ENCODE results near the gene GPR146. TPM values are rescaled to one million over a fixed set of nuclear protein-coding genes. Genes with fewer than 3 reads are reported as not detected.
"Not testable (repeated sequence)": the region's sequence is repeated elsewhere in the genome, so short reads cannot be mapped to it uniquely, and the experiment has no call there.

Gene GPR146
- total RNA-seq, 1 experiment from 2014 or later: 0.92 TPM

DNA sequence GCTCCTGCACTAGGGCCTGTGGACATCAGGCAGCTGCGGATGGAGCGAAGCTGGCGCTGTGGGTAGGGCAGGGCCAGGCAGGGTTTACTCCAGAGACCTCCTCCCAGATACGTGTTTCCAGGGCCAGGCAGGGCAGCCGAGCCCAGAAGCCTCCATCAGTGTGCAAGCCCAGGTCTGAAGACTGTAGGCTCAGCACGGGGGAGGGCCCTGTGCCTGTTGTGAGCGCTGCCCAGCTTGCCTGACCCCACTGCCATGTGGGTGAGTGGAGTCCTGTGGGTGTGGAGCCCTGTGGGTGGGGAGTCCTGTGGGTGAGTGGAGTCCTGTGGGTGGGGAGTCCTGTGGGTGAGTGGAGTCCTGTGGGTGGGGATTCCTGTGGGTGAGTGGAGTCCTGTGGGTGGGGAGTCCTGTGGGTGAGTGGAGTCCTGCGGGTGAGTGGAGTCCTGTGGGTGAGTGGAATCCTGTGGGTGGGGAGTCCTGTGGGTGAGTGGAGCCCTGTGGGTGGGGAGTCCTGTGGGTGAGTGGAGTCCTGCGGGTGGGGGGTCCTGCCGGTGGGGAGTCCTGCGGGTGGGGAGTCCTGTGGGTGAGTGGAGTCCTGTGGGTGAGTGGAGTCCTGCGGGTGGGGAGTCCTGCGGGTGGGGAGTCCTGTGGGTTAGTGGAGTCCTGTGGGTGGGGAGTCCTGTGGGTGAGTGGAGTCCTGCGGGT is 43.1 kb upstream of the GPR146 start:
- not testable (repeated sequence) for H3K9me3 Mint-ChIP-seq; H3K4me1 Mint-ChIP-seq; H3K4me3 Mint-ChIP-seq; H3K27me3 Mint-ChIP-seq (ENCODE audit: low read depth); H3K27ac Mint-ChIP-seq; H3K36me3 Mint-ChIP-seq
- ChIA-PET POLR2A (interaction anchor here (0.8 kb wide), 1 partner anchor 182 kb away, joined by 5 read pairs; no protein-coding TSS in a partner anchor), CTCF (interaction anchor here (0.7 to 0.9 kb wide), 2 partner anchors 64 to 693 kb away, joined by 3 to 4 read pairs; no protein-coding TSS in a partner anchor)
- ATAC-seq: peak; percentile 62
- peak; percentile 46 for DNase-seq (ENCODE audit: low spot score)

DNA sequence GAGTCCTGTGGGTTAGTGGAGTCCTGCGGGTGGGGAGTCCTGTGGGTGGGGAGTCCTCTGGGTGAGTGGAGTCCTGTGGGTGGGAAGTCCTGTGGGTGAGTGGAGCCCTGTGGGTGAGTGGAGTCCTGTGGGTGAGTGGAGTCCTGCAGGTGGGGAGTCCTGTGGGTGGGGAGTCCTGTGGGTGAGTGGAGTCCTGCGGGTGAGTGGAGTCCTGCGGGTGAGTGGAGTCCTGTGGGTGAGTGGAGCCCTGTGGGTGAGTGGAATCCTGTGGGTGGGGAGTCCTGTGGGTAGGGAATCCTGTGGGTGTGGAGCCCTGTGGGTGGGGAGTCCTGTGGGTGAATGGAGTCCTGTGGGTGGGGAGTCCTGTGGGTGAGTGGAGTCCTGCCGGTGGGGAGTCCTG is 42.3 kb upstream of the GPR146 start:
- POLR2A ChIA-PET, H3K27ac Mint-ChIP-seq: not testable (repeated sequence)

DNA sequence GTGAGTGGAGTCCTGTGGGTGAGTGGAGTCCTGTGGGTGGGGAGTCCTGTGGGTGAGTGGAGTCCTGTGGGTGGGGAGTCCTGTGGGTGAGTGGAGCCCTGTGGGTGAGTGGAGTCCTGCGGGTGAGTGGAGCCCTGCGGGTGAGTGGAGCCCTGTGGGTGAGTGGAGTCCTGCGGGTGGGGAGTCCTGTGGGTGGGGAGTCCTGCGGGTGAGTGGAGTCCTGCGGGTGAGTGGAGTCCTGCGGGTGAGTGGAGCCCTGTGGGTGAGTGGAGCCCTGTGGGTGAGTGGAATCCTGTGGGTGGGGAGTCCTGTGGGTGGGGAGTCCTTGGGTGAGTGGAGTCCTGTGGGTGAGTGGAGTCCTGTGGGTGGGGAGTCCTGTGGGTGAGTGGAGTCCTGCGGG is 41.9 kb upstream of the GPR146 start:
- H3K9me3 Mint-ChIP-seq; H3K27me3 Mint-ChIP-seq (ENCODE audit: low read depth); DNase-seq (ENCODE audit: low spot score); CTCF ChIA-PET; H3K4me3 Mint-ChIP-seq; H3K36me3 Mint-ChIP-seq; POLR2A ChIA-PET; H3K4me1 Mint-ChIP-seq; H3K27ac Mint-ChIP-seq; ATAC-seq: not testable (repeated sequence)

More for the DNA sequence above, 42.3 kb upstream of the GPR146 start:
- H3K27me3 Mint-ChIP-seq (ENCODE audit: low read depth); H3K4me1 Mint-ChIP-seq; H3K9me3 Mint-ChIP-seq; DNase-seq (ENCODE audit: low spot score); H3K36me3 Mint-ChIP-seq; CTCF ChIA-PET; ATAC-seq; H3K4me3 Mint-ChIP-seq: not testable (repeated sequence)

DNA sequence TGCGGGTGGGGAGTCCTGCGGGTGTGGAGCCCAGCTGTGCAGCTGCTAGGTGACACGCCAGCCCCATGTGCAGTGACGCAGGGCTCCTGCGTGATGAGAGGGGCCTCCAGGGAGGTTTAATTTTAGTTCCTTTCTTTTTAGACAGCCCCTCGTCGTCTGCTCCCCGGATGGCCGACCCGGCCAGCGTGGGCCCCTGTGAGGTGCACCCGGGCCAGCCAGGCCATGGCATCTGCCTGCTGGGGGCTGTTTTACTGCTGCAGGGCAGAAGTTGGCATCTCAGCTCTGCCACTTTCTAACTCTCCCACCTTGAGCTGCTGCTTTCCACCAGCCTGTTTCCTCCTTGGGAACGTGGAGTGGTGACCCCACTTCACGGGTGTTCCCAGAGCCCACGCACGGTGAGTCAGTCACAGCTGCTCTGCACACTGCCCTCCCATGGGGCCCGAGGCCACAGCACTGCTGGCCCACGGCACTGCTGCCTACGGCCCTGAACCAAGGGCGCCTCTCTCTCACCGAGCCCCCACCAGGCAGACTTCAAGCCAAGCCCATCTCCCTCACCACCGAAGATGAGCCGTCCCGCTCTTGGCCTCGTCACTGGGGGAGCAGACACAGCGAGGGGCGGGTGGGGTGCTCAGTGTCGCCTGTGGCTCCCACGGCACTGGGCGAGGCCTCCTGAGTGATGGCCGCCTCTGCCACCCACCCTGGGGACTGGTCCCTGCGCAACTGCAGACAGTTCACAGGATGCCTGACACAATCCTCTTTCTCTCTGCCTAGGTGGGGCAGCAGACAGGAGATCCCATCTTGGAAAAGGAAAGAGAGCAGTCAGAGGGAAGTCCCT is 40.1 kb upstream of the GPR146 start:
- no peak for DNase-seq (ENCODE audit: low spot score)
- TF ChIP-seq FOXP1 (CRISPR knock-in tag; IDR thresholded peaks at IDR 0.05; ENCODE audit: borderline replicate concordance) (no peak), NFATC4 (CRISPR knock-in tag; IDR thresholded peaks at IDR 0.05) (no peak), ZNF671 (CRISPR knock-in tag; IDR thresholded peaks at IDR 0.05) (no peak), OVOL2 (CRISPR knock-in tag; IDR thresholded peaks at IDR 0.05; ENCODE audit: borderline replicate concordance) (no peak), KAT7 (CRISPR knock-in tag; IDR thresholded peaks at IDR 0.05; ENCODE audit: borderline replicate concordance) (no peak), TCF7 (CRISPR knock-in tag; IDR thresholded peaks at IDR 0.05; ENCODE audit: low read depth) (no peak), CREM (CRISPR knock-in tag; IDR thresholded peaks at IDR 0.05) (no peak), EMX1 (CRISPR knock-in tag; IDR thresholded peaks at IDR 0.05) (no peak), ZNF138 (CRISPR knock-in tag; conservative IDR thresholded peaks at IDR 0.05) (no peak), SOX15 (CRISPR knock-in tag; IDR thresholded peaks at IDR 0.05) (no peak), ZNF219 (CRISPR knock-in tag; IDR thresholded peaks at IDR 0.05; ENCODE audit: borderline replicate concordance) (no peak), ZNF263 (CRISPR knock-in tag; IDR thresholded peaks at IDR 0.05; ENCODE audit: low read depth) (no peak), PRRX2 (CRISPR knock-in tag; IDR thresholded peaks at IDR 0.05) (no peak), MYBL2 (CRISPR knock-in tag; IDR thresholded peaks at IDR 0.05) (no peak), MXD4 (CRISPR knock-in tag; IDR thresholded peaks at IDR 0.05; ENCODE audit: borderline replicate concordance) (no peak)
- TF ChIP-seq, protein P1, sequence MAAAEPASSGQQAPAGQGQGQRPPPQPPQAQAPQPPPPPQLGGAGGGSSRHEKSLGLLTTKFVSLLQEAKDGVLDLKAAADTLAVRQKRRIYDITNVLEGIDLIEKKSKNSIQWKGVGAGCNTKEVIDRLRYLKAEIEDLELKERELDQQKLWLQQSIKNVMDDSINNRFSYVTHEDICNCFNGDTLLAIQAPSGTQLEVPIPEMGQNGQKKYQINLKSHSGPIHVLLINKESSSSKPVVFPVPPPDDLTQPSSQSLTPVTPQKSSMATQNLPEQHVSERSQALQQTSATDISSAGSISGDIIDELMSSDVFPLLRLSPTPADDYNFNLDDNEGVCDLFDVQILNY (CRISPR knock-in tag; IDR thresholded peaks at IDR 0.05): no peak
- TF ChIP-seq, protein P2, sequence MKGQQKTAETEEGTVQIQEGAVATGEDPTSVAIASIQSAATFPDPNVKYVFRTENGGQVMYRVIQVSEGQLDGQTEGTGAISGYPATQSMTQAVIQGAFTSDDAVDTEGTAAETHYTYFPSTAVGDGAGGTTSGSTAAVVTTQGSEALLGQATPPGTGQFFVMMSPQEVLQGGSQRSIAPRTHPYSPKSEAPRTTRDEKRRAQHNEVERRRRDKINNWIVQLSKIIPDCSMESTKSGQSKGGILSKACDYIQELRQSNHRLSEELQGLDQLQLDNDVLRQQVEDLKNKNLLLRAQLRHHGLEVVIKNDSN (CRISPR knock-in tag; IDR thresholded peaks at IDR 0.05): no peak
- TF ChIP-seq, protein P3, sequence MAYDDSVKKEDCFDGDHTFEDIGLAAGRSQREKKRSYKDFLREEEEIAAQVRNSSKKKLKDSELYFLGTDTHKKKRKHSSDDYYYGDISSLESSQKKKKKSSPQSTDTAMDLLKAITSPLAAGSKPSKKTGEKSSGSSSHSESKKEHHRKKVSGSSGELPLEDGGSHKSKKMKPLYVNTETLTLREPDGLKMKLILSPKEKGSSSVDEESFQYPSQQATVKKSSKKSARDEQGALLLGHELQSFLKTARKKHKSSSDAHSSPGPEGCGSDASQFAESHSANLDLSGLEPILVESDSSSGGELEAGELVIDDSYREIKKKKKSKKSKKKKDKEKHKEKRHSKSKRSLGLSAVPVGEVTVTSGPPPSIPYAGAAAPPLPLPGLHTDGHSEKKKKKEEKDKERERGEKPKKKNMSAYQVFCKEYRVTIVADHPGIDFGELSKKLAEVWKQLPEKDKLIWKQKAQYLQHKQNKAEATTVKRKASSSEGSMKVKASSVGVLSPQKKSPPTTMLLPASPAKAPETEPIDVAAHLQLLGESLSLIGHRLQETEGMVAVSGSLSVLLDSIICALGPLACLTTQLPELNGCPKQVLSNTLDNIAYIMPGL (CRISPR knock-in tag; IDR thresholded peaks at IDR 0.05): no peak
- TF ChIP-seq, protein P4, sequence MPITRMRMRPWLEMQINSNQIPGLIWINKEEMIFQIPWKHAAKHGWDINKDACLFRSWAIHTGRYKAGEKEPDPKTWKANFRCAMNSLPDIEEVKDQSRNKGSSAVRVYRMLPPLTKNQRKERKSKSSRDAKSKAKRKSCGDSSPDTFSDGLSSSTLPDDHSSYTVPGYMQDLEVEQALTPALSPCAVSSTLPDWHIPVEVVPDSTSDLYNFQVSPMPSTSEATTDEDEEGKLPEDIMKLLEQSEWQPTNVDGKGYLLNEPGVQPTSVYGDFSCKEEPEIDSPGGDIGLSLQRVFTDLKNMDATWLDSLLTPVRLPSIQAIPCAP (CRISPR knock-in tag; IDR thresholded peaks at IDR 0.05): no peak
- TF ChIP-seq, protein P5, sequence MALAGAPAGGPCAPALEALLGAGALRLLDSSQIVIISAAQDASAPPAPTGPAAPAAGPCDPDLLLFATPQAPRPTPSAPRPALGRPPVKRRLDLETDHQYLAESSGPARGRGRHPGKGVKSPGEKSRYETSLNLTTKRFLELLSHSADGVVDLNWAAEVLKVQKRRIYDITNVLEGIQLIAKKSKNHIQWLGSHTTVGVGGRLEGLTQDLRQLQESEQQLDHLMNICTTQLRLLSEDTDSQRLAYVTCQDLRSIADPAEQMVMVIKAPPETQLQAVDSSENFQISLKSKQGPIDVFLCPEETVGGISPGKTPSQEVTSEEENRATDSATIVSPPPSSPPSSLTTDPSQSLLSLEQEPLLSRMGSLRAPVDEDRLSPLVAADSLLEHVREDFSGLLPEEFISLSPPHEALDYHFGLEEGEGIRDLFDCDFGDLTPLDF (CRISPR knock-in tag; IDR thresholded peaks at IDR 0.05): no peak
- no peaks in the 10 kb centered on the region for H3K4me1 Mint-ChIP-seq

More for the DNA sequence above, 40.1 kb upstream of the GPR146 start:
- ATAC-seq: no peak
- Mint-ChIP-seq H3K9me3 (no peaks in the 10 kb centered on the region), H3K4me3 (no peak overlapping the region), H3K27me3 (ENCODE audit: low read depth) (no peaks in the 10 kb centered on the region), H3K27ac (peak overlapping the region; percentile 83), H3K36me3 (peaks cover 4% of the 10 kb centered on the region; the same call in 1 of the 2 replicates)
- POLR2A ChIA-PET: no interaction called here
- CTCF ChIA-PET: interaction anchor here (3.2 kb wide), 1 partner anchor 11 kb away, joined by 21 read pairs; no protein-coding TSS in a partner anchor
